GM18519 (cell line): ENCODE data around the gene PDLIM1.

Experiments
- ATAC-seq: cut with Tn5 transposase; IDR thresholded peaks from one replicate; pipeline ENCODE4 v1.9.1; 2021; ENCODE audit warnings: mild to moderate bottlenecking, moderate library complexity; ENCODE audit not compliant: unreplicated experiment, low FRiP score

PDLIM1 gene, protein sequence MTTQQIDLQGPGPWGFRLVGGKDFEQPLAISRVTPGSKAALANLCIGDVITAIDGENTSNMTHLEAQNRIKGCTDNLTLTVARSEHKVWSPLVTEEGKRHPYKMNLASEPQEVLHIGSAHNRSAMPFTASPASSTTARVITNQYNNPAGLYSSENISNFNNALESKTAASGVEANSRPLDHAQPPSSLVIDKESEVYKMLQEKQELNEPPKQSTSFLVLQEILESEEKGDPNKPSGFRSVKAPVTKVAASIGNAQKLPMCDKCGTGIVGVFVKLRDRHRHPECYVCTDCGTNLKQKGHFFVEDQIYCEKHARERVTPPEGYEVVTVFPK

DNA sequence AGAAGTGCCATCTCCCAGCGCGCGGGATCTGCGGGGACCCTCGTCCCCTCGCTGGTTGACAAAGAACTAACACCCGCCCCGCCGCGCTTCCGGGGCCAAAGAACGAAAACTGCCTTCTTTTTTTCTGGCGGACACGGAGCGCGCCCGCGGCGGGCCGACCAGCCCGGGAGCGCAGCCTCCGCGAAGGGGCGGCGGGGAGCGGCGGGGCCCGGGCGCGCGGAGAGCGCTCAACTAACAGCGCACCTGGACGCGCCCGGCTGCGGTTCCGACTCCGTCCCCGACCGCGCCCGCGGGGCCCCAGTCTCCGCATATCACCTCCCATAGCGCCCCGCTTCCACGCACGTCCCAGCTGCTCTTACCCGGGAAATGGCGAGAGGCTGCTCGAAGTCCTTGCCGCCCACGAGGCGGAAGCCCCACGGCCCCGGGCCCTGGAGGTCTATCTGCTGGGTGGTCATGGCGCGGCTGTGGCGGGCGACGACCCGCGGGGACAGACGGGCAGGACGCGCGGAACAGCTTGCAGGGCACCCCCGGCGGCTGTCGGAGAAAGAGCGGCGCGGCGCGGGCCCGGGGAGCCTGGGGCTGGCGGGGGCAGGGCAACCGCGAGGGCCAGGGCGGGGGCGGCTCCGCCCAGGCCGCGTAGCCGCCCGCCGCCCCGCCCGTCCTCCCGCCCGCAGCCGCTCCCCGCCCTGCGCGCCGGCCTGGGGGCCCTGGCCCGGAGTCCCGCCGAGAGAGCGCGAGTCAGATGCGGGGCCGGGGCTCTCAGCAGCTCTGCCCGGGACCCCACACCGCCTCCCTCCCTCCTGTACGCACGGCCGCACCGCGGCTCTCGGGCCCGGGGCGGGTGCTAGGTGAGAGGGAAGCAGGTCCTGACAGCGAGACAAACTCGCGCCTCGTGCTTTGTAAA, at the start of gene PDLIM1:
TSS of gene PDLIM1 (minus strand) at position 543 of the 904 bp plus-strand sequence. CDS start at position 455, 88 bp downstream.
- peak; percentile 26 for ATAC-seq

GRCh38 chr10:95339863-95340262, 49.1 kb upstream of the PDLIM1 start:
- ATAC-seq = no peak

GRCh38 chr10:95337423-95338160, 46.8 kb upstream of the PDLIM1 start:
- no peak for ATAC-seq

- no peak for ATAC-seq
These were observed 45.9 kb upstream of the PDLIM1 start for GRCh38 chr10:95336702-95337101.

- no peak for ATAC-seq
These were observed 45.3 kb upstream of the PDLIM1 start for GRCh38 chr10:95335933-95336699.

- no peak for ATAC-seq
These were observed 44.0 kb upstream of the PDLIM1 start for GRCh38 chr10:95334805-95335144.

DNA sequence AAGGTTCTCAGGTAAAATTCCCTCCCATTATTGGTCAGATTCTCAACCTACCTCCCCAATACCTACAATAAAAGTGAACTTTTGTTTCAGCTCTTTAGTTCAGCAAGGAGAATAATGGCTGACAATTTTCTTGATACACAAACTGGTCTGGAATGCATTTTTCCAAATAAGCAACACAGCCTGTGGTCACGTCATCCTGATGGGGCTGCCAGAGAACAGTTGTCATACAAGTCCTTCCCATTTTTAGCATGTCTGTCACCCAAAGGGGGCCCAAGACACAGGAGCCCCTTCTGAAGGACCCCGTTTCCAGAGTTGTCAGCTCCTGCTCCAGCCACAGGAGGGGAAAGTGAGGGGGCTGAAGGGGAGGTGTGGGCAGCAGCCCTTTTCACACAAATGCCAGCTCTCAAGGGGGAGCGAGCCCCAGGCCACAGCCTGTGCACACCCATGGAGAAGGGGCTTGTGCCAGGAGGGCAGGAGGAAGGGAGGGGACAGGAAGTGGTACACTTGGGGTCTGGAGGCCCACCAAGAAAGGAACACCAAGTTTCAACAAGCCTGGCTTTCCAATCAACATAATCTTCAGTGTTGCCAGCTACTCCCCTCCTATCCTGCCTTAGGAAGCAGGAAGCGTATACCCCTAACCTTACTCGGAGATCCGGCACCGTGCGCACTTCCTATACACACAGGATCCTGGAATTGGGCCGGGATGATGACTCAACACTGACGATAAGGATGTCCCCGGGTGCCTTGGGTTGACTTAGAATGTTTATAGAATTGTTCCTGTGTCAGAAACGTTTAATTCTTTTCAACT, 43.4 kb upstream of the PDLIM1 start:
- no peak for ATAC-seq

DNA sequence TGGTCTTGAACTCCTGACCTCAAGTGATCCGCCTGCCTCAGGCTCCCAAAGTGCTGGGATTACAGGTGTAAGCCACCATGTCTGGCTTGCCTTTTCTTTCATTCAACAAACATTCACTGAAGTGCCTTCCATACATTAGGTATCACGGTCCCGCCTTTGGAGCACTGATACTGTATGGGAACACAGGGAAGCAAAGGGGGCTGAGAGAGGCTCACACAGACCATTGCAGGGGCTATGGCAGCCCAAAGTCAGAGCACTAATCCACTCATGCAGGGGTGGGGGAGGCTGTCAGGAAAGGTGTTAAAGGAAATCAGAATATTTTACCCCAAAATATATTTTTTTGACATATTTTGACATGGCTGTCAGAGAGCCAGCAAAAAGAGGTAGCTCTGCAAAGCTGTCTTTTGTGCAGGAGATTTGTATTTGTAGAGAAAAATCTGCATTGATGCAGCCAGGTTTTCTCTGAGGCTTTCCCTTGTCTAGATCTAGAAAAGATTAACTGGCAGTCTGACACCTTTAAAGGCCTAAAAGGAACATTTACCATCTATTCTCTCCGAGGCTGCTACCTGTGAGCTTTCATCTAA, 42.0 kb upstream of the PDLIM1 start:
- ATAC-seq = no peak

DNA sequence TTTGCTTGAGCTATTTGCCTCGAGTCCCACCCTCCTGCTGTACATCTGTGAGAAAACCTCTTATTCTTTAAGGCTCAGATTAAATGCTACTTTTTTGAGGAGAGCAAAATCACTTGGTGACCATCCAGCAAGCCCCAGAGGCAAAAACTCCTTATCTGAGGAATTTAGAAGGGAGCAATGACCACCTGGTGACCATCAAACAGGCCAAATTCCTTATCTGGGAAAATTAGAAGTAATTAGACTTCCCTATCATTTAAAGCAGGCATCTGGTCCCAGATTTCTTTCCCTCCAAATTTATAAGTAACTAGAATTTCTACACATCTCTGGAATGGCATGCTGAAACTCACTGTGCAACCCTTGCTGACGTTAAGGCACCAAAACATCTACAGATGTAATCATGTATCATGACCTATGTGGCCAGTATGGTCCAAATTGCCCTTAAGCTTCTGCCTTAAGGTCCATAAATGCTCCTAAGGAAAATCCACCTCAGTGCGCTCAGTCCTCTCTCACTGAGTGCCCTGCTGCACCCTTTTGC, 40.9 kb upstream of the PDLIM1 start:
- no peak for ATAC-seq

DNA sequence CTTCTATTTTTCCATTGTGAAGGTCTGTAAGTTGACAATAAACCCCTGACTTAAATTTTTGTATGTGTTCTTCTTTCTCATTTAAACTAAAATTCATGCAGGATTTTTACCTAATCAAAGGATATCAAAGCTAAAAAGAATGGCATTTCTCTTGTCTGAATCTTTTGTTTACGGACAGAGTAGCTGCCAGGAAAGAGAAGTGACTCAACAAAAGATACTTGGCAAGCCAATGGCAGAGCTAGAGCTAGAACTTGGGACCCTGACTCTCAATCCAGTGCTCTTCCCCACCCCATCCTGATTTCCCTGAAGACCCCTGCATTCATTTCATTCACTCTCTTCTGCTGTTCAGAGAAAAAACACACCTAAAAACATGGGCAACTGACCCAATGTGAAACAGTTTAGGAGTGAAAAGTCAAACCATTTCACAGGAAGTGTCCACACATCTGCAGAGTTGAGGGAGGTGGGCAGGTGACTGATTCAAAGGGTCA, 40.2 kb upstream of the PDLIM1 start:
- no peak for ATAC-seq

- ATAC-seq = no peak
These were observed 38.5 kb upstream of the PDLIM1 start for GRCh38 chr10:95329296-95329695.

DNA sequence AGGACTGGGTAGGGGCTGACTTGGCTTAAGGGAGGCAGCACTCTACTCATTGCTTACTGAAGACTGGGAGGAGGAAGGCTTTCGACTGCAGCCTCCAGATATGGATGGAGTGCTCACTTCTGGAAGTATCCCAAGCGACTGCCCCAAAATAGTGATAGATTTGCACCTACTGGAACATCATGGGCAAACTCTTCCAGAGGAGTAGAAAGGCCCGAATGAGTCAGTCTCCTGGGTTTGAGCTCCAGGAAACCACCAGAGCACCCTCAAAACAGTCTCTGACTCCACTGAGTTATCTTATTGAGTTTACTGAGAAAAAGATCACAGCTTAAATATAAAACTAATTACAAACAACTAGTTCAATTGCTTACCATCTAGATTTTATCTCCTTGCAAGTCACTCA, 37.2 kb upstream of the PDLIM1 start:
- no peak for ATAC-seq

DNA sequence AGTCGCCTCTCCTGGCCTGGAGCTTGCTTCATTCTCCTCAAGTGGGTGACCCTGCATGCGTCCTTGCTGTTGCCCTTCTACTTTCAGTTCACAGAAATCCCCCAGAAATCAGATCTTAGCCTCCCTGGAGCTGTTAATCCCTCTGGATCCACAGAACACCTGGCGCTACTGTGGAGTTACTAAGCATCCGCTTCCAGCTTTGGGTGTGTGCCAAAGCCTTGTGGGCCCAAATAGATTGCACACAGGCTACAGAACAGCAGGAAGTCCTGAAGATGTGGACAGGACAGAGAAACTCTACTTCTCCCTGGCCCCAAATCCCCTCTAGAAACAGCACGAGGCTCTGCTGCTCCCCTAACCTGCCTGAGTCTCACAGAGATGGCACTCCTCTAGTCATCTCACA, 36.6 kb upstream of the PDLIM1 start:
- no peak for ATAC-seq

DNA sequence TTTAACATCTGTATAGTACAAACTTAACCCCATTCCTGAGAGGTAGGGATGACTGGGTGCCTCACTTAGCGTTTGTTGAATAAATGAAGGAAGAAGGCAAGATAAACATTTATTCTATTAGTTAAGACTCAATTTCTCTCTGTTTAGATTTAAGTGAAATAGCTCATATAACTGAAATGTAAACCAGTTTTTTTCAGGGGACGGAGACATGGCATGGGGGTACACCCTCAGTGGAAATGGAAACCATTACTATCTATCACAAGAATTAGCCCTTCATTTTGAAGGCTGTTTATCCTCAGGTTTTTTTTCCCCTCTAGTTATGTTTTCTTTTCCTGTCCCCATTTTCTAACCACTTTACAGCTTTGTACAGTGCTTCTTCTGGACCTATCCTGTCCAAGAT, 35.6 kb upstream of the PDLIM1 start:
- no peak for ATAC-seq

- ATAC-seq = no peak
These were observed 35.1 kb upstream of the PDLIM1 start for GRCh38 chr10:95325863-95326262.

DNA sequence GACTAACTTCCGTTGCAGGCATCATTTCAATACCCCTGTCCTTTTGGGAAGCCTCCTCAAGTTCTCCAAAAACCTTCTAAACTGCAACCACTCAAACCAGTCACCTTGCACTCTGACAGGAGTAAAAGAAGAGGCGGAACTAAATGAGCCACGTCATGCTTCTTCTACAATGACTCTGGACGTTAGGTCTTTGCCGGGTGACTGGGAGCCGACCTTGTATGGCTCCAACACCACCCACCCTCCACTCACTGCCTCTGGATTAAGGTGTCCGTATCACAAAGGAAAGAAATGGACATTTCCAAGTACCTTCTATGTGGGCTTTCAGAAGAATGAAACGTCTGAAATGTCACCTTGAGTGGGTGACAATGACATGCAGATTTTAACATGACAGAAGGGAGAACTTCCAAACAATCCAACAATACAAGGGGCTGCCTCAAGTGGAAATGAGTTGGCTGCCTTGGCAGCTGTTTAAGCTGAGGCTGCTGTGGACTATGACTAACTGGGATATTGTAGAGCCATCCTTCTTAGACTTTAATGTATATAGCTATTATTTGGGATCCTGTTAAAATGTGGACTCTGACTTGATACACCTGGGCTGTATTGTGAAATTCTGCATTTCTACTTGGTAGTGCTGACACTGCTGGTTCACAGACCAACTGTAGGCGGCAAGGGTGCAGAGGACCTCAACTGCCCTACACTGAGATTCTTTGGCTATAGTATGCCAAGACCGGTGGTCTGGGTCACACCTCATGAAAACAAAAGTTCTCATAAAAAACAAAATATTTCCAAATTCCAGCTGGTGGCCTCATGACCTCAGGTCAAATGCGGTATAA, 33.8 kb upstream of the PDLIM1 start:
- ATAC-seq = no peak

DNA sequence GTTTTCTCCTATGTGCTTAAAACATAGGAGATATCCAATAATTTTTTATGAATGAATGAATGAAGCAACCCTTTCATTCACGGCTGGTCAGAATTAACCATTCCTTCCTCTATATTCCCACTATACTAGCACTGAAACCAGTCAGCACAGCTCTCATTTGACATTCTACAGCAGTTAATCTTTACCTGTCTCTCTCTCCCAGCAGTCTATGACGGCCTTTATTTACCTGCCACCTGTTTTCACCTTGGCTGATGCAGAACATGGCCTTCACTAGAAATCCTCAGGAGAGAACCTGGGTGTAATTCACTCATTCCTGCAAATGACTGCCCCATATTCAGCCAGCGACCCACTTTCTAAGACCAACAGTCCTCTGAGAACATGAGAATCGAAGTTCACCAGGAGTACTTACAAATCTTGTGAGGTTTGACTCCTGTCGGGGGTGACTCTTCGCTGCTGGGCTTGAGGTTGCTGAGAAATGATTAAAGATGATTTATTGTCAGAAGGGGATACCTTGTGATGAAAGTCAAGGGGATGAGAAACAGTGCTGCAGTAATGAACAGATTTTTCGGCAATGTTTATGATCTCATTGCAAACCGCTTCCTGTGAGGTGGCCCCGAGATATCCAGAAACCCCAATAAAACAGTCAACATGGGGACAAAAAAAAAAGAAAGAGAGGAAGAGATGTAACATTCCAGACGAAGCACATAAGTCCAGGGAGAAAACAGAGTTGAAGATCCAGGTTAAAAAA, 30.9 kb upstream of the PDLIM1 start:
- ATAC-seq = no peak
